HEK293 (cell line): ENCODE data around the gene NELL1.

Experiments
- CTCF ChIA-PET: fragments of 350-600 bp; formaldehyde crosslinking; extraction: SDS; loops from one replicate; lab custom pipeline; 2021; ENCODE audit warnings: antibody characterized with exemption; lab: Yijun Ruan, JAX
- POLR2A ChIA-PET: fragments of 300-600 bp; formaldehyde crosslinking; extraction: SDS; loops from one replicate; lab custom pipeline; 2020; ENCODE audit warnings: antibody characterized with exemption, inconsistent platforms; lab: Yijun Ruan, JAX
- H3K27ac ChIP-seq: fragments of 200-500 bp; sonication (Bioruptor generic); 2 replicates; pipeline ENCODE4 v1.5.1; 2014; ENCODE audit warnings: low read depth, low read length, control low read depth, inconsistent platforms; ENCODE audit errors: extremely low read depth
- H3K36me3 ChIP-seq, 2 experiments: fragments of 200-500 bp in 1 of 2; sonication (Bioruptor generic) in 1 of 2; 1 replicate in 1 of 2; 2 replicates in 1 of 2; pipeline ENCODE4 v1.5.1; 2014 to 2017; ENCODE audit warnings: inconsistent platforms in 2 of 2, low read length in 2 of 2; ENCODE audit not compliant: control insufficient read depth in 2 of 2, insufficient read depth in 1 of 2
- H3K4me1 ChIP-seq: fragments of 200-500 bp; sonication (Bioruptor generic); 2 replicates; pipeline ENCODE4 v1.5.1; 2014; ENCODE audit warnings: mild to moderate bottlenecking, low read length, inconsistent platforms; ENCODE audit not compliant: control insufficient read depth, insufficient read depth
- H3K4me3 ChIP-seq: 2 replicates; pipeline ENCODE4 v1.5.1; 2011; ENCODE audit warnings: low read depth, mild to moderate bottlenecking, control low read depth, low read length, moderate library complexity
- H3K9me3 ChIP-seq: fragments of 200-500 bp; sonication (Bioruptor generic); 2 replicates; pipeline ENCODE4 v1.5.1; 2014; ENCODE audit warnings: low read depth, low read length, inconsistent platforms; ENCODE audit not compliant: control insufficient read depth, insufficient read depth
- BCL11A ChIP-seq: fragments of 450-650 bp; formaldehyde crosslinking; IDR thresholded peaks from 2 replicates; pipeline ENCODE4 v1.5.1; 2016; ENCODE audit warnings: low read depth, missing biosample characterization, missing genetic modification characterization
- GLIS2 ChIP-seq: fragments of 450-650 bp; formaldehyde crosslinking; IDR thresholded peaks from 2 replicates; pipeline ENCODE4 v1.5.1; 2016; ENCODE audit warnings: missing biosample characterization, missing genetic modification characterization
- KLF16 ChIP-seq: fragments of 450-650 bp; formaldehyde crosslinking; IDR thresholded peaks from 2 replicates; pipeline ENCODE4 v1.5.1; 2017; ENCODE audit warnings: missing biosample characterization, missing genetic modification characterization
- RBAK ChIP-seq: fragments of 450-650 bp; formaldehyde crosslinking; IDR thresholded peaks from 2 replicates; pipeline ENCODE4 v1.5.1; 2016; ENCODE audit warnings: missing biosample characterization, missing genetic modification characterization
- SETDB1 ChIP-seq: IDR thresholded peaks from one replicate; pipeline ENCODE4 v1.6.1; 2017; ENCODE audit warnings: mild to moderate bottlenecking, low read length, moderate library complexity, mixed read lengths; ENCODE audit not compliant: insufficient read length
- TCF7L2 ChIP-seq: IDR thresholded peaks from 2 replicates; pipeline ENCODE4 v1.6.1; 2011; ENCODE audit warnings: low read depth, mild to moderate bottlenecking, inconsistent platforms, low read length, moderate library complexity, borderline replicate concordance
- YY2 ChIP-seq: fragments of 450-650 bp; formaldehyde crosslinking; IDR thresholded peaks from 2 replicates; pipeline ENCODE4 v1.5.1; 2016; ENCODE audit warnings: missing biosample characterization, missing genetic modification characterization
- ZNF133 ChIP-seq: fragments of 450-650 bp; formaldehyde crosslinking; IDR thresholded peaks from 2 replicates; pipeline ENCODE4 v1.5.1; 2016; ENCODE audit warnings: missing biosample characterization, missing genetic modification characterization
- ZNF221 ChIP-seq: fragments of 450-650 bp; formaldehyde crosslinking; IDR thresholded peaks from 2 replicates; pipeline ENCODE4 v1.5.1; 2017; ENCODE audit warnings: missing biosample characterization, missing genetic modification characterization, borderline replicate concordance
- ZNF324 ChIP-seq: fragments of 450-650 bp; formaldehyde crosslinking; IDR thresholded peaks from 2 replicates; pipeline ENCODE4 v1.5.1; 2016; ENCODE audit warnings: missing biosample characterization, missing genetic modification characterization
- ZNF501 ChIP-seq: fragments of 450-650 bp; formaldehyde crosslinking; IDR thresholded peaks from 2 replicates; pipeline ENCODE4 v1.5.1; 2016; ENCODE audit warnings: missing biosample characterization, missing genetic modification characterization
- ZNF521 ChIP-seq: fragments of 450-650 bp; formaldehyde crosslinking; IDR thresholded peaks from 2 replicates; pipeline ENCODE4 v1.5.1; 2017; ENCODE audit warnings: missing biosample characterization, mild to moderate bottlenecking, missing genetic modification characterization
- ZNF76 ChIP-seq: fragments of 450-650 bp; formaldehyde crosslinking; IDR thresholded peaks from 2 replicates; pipeline ENCODE4; 2016; ENCODE audit warnings: low read depth, missing biosample characterization, missing genetic modification characterization, borderline replicate concordance
- ZNF776 ChIP-seq: fragments of 450-650 bp; formaldehyde crosslinking; IDR thresholded peaks from 2 replicates; pipeline ENCODE4 v1.5.0; 2017; ENCODE audit warnings: missing biosample characterization, missing genetic modification characterization, borderline replicate concordance
- ZSCAN16 ChIP-seq: fragments of 450-650 bp; formaldehyde crosslinking; IDR thresholded peaks from 2 replicates; pipeline ENCODE4 v1.5.1; 2016; ENCODE audit warnings: missing biosample characterization, missing genetic modification characterization
- TF ChIP-seq, protein P1 (sequence below): fragments of 450-650 bp; formaldehyde crosslinking; IDR thresholded peaks from 2 replicates; pipeline ENCODE4 v1.5.1; 2017; ENCODE audit warnings: missing biosample characterization, missing genetic modification characterization
- TF ChIP-seq, protein P2 (sequence below): fragments of 450-650 bp; formaldehyde crosslinking; IDR thresholded peaks from 2 replicates; pipeline ENCODE4 v1.5.1; 2016; ENCODE audit warnings: missing biosample characterization, missing genetic modification characterization
- TF ChIP-seq, protein P3 (sequence below): fragments of 450-650 bp; formaldehyde crosslinking; IDR thresholded peaks from 2 replicates; pipeline ENCODE4 v1.5.1; 2017; ENCODE audit warnings: missing biosample characterization, missing genetic modification characterization
- TF ChIP-seq, protein P4 (sequence below): fragments of 450-650 bp; formaldehyde crosslinking; IDR thresholded peaks from 2 replicates; pipeline ENCODE4 v1.5.1; 2016; ENCODE audit warnings: missing biosample characterization, missing genetic modification characterization
- TF ChIP-seq, protein P5 (sequence below): fragments of 450-650 bp; formaldehyde crosslinking; IDR thresholded peaks from 2 replicates; pipeline ENCODE4; 2016; ENCODE audit warnings: missing biosample characterization, missing genetic modification characterization
- TF ChIP-seq, protein P6 (sequence below): fragments of 450-650 bp; formaldehyde crosslinking; conservative IDR thresholded peaks from 2 replicates; pipeline ENCODE4 v1.5.1; 2016; ENCODE audit warnings: low read depth, missing biosample characterization, missing genetic modification characterization

The NELL1 gene

DNA sequence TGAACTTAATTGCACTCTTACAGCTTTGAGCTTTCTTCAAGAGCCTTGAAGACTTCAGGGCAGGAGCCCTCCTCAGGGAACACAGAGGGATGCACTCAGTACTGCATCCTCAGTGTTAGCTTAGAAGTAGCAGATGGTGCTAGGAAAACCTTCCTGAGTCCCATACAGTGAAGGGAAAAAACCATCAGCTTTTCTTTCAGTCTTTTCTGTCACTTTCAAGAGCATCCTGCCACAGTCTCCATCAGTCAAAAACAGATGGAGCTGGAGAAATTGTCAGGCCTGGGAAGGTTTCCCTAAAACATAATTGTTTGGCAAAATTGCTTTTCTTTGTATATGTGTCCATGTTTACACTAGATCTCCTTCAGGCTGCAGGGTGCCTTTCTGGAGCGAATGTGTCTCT is 384.1 kb downstream of the NELL1 start:
- Histone ChIP-seq H3K36me3 (no peaks in the 10 kb centered on the region), H3K4me1 (no peaks in the 10 kb centered on the region), H3K9me3 (no peaks in the 10 kb centered on the region), H3K4me3 (no peak overlapping the region), H3K27ac (no peak overlapping the region)
- no peak for TF ChIP-seq ZNF133 (tag by site-specific recombination)
- no peak for TF ChIP-seq TCF7L2
- no peak for TF ChIP-seq ZNF76
- TF ChIP-seq, protein P1, sequence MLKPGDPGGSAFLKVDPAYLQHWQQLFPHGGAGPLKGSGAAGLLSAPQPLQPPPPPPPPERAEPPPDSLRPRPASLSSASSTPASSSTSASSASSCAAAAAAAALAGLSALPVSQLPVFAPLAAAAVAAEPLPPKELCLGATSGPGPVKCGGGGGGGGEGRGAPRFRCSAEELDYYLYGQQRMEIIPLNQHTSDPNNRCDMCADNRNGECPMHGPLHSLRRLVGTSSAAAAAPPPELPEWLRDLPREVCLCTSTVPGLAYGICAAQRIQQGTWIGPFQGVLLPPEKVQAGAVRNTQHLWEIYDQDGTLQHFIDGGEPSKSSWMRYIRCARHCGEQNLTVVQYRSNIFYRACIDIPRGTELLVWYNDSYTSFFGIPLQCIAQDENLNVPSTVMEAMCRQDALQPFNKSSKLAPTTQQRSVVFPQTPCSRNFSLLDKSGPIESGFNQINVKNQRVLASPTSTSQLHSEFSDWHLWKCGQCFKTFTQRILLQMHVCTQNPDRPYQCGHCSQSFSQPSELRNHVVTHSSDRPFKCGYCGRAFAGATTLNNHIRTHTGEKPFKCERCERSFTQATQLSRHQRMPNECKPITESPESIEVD (tag by site-specific recombination), result no peak
- TF ChIP-seq, protein P2, sequence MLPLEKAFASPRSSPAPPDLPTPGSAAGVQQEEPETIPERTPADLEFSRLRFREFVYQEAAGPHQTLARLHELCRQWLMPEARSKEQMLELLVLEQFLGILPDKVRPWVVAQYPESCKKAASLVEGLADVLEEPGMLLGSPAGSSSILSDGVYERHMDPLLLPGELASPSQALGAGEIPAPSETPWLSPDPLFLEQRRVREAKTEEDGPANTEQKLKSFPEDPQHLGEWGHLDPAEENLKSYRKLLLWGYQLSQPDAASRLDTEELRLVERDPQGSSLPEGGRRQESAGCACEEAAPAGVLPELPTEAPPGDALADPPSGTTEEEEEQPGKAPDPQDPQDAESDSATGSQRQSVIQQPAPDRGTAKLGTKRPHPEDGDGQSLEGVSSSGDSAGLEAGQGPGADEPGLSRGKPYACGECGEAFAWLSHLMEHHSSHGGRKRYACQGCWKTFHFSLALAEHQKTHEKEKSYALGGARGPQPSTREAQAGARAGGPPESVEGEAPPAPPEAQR (tag by site-specific recombination), result no peak
- TF ChIP-seq ZNF521 (tag by site-specific recombination), result no peak
- TF ChIP-seq ZNF324 (tag by site-specific recombination), result no peak
- no peak for TF ChIP-seq RBAK
- TF ChIP-seq, protein P3, sequence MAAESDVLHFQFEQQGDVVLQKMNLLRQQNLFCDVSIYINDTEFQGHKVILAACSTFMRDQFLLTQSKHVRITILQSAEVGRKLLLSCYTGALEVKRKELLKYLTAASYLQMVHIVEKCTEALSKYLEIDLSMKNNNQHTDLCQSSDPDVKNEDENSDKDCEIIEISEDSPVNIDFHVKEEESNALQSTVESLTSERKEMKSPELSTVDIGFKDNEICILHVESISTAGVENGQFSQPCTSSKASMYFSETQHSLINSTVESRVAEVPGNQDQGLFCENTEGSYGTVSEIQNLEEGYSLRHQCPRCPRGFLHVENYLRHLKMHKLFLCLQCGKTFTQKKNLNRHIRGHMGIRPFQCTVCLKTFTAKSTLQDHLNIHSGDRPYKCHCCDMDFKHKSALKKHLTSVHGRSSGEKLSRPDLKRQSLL, result no peak
- TF ChIP-seq ZSCAN16, result no peak
- TF ChIP-seq, protein P4, sequence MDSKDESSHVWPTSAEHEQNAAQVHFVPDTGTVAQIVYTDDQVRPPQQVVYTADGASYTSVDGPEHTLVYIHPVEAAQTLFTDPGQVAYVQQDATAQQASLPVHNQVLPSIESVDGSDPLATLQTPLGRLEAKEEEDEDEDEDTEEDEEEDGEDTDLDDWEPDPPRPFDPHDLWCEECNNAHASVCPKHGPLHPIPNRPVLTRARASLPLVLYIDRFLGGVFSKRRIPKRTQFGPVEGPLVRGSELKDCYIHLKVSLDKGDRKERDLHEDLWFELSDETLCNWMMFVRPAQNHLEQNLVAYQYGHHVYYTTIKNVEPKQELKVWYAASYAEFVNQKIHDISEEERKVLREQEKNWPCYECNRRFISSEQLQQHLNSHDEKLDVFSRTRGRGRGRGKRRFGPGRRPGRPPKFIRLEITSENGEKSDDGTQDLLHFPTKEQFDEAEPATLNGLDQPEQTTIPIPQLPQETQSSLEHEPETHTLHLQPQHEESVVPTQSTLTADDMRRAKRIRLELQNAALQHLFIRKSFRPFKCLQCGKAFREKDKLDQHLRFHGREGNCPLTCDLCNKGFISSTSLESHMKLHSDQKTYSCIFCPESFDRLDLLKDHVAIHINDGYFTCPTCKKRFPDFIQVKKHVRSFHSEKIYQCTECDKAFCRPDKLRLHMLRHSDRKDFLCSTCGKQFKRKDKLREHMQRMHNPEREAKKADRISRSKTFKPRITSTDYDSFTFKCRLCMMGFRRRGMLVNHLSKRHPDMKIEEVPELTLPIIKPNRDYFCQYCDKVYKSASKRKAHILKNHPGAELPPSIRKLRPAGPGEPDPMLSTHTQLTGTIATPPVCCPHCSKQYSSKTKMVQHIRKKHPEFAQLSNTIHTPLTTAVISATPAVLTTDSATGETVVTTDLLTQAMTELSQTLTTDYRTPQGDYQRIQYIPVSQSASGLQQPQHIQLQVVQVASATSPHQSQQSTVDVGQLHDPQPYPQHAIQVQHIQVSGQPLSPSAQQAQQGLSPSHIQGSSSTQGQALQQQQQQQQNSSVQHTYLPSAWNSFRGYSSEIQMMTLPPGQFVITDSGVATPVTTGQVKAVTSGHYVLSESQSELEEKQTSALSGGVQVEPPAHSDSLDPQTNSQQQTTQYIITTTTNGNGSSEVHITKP (tag by site-specific recombination), result no peak
- TF ChIP-seq BCL11A (tag by site-specific recombination), result no peak
- TF ChIP-seq, protein P5, sequence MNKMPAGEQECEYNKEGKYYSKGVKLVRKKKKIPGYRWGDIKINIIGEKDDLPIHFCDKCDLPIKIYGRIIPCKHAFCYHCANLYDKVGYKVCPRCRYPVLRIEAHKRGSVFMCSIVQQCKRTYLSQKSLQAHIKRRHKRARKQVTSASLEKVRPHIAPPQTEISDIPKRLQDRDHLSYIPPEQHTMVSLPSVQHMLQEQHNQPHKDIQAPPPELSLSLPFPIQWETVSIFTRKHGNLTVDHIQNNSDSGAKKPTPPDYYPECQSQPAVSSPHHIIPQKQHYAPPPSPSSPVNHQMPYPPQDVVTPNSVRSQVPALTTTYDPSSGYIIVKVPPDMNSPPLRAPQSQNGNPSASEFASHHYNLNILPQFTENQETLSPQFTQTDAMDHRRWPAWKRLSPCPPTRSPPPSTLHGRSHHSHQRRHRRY, result no peak
- no peak for TF ChIP-seq SETDB1
- no peak for TF ChIP-seq ZNF776
- POLR2A ChIA-PET, result no interaction called here
- CTCF ChIA-PET, result no interaction called here

DNA sequence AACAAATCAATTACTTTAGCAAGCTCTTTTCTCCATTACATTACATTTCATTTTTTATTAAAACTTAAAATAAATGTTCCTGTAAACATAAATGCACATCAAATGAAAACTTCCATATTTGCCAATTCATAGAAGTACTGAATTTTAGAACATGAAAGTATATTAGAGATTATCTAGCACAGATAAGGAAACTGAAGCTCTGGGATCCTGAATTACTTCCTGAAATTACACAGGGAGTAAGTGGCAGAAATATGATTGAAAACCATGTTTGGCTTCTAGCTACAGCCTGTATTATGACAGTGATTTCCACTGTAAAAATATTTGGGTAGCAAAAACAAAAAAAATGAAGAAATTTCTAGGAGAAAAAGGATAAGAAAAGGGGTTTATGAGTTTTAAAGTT is 387.3 kb downstream of the NELL1 start:
- ChIA-PET CTCF (no interaction called here), POLR2A (no interaction called here)
- H3K4me3 ChIP-seq, result no peak overlapping the region
- H3K4me1 ChIP-seq, result no peaks in the 10 kb centered on the region
- H3K27ac ChIP-seq, result no peak overlapping the region
- no peaks in the 10 kb centered on the region for H3K36me3 ChIP-seq
- no peaks in the 10 kb centered on the region for H3K9me3 ChIP-seq
- TF ChIP-seq YY2 (no peak), ZNF501 (tag by site-specific recombination) (no peak), KLF16 (tag by site-specific recombination) (no peak), GLIS2 (tag by site-specific recombination) (no peak), SETDB1 (no peak), ZNF221 (tag by site-specific recombination) (no peak)
- TF ChIP-seq, protein P6, sequence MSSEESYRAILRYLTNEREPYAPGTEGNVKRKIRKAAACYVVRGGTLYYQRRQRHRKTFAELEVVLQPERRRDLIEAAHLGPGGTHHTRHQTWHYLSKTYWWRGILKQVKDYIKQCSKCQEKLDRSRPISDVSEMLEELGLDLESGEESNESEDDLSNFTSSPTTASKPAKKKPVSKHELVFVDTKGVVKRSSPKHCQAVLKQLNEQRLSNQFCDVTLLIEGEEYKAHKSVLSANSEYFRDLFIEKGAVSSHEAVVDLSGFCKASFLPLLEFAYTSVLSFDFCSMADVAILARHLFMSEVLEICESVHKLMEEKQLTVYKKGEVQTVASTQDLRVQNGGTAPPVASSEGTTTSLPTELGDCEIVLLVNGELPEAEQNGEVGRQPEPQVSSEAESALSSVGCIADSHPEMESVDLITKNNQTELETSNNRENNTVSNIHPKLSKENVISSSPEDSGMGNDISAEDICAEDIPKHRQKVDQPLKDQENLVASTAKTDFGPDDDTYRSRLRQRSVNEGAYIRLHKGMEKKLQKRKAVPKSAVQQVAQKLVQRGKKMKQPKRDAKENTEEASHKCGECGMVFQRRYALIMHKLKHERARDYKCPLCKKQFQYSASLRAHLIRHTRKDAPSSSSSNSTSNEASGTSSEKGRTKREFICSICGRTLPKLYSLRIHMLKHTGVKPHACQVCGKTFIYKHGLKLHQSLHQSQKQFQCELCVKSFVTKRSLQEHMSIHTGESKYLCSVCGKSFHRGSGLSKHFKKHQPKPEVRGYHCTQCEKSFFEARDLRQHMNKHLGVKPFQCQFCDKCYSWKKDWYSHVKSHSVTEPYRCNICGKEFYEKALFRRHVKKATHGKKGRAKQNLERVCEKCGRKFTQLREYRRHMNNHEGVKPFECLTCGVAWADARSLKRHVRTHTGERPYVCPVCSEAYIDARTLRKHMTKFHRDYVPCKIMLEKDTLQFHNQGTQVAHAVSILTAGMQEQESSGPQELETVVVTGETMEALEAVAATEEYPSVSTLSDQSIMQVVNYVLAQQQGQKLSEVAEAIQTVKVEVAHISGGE, result no peak
